Dedifferentiated amniotic fluid mesenchymal stem cell (primary cell): Measurements from ENCODE around the gene NT5DC4.

Source experiments
- DNase-seq: peaks from one replicate; pipeline ENCODE4 v3.0.0-alpha.2; 2016; ENCODE audit errors: extremely low spot score

The NT5DC4 gene

DNA sequence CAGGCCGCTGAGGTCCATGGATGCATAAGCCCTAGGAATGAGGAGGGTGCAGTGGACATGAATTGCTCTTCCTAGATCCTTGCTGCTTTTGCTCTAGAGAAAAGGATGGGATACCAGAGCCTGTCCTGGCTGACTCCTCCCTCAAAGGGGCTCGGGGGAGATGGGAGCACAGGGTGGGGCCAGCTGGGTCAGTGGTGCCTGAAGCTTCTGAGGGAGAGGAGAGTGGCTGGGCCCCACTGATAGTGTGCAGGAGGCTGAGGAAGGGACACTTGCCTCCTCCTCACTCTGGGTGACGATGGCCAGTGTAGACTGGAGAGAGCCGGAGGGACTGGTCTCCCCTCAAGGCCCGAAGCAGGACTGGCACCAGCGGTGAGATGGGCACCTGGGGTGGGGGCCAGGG is at the start of gene NT5DC4:
NT5DC4 (plus strand) TSS at position 236 of the 400 bp plus-strand sequence; CDS start at position 296, 60 bp downstream.
- no peak for DNase-seq

DNA sequence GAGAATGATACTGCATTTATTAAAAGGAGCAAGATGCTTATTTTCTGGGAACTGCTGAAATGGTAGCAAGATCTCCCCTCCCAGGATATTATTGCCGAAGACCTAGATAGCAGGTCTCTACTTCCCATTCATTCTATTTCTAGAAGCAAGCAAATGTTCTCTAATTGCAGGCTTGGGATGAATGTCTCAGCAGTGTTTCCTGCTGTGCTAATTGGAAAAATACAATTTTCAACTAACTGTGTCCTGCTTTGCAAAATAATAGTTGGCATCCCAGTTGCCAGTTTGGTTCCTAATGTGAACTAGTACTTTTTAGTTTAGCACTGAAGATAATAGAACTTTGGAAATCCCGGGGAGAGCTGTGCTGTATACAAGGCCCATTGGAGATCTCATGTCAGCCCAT is 49.0 kb upstream of the NT5DC4 start:
- no peak for DNase-seq

DNA sequence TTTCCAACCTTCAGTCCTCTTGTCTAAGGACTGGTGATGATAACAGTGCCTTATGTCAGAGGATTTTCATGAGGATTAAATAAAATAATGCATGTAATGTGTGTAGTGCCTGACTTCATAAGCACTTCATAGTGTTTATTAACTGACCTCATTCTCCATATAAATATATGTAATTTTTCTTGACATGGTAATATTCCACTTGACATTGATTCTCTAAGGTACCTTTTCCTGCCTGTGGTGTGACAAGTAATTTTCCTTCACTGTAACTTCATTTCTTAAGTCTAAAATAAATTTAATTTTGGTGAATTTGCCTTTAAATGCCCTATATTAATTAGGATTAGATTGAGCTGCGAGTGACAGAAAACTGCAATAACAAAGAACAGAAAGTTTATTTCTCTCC is 47.8 kb upstream of the NT5DC4 start:
- no peak for DNase-seq

DNA sequence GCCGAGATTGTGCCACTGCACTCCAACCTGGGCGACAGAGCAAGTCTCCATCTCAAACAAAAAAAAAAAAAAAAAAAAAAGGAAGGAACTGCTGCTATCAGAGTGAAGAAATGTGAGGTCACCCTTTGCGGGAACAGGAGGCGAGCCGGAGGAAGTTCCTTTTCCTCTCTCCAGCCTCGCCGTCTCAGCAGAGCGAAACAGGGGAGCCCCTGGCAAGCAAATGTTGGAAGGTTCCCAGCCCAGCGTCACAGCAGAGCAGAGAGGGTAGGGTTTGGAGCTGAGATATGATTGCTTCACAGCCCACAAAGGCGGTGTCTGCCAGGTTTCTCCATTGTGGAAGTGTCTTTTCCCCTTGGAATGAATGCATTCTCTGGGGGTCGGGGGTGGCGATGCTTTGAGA is 46.6 kb upstream of the NT5DC4 start:
- no peak for DNase-seq

DNA sequence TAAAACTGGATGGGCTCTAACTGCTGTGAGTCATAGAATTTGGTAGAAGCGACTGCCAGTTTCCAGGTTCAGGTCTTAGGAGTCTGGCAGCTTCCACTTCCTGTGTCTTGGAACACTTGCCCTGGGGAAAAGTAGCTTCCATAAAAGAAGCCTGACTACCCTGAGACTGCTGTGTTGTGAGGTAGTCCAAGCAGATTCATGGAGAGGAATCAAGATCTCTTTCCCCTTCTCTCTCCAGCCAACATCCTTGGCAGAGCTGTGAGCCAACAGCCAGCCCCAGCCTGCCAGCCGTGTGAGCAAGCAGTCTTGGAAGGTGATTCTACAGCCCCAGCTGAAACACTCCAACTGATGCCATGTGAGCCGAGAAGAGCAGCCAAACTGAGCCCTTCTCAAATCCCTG is 41.3 kb upstream of the NT5DC4 start:
- no peak for DNase-seq

DNA sequence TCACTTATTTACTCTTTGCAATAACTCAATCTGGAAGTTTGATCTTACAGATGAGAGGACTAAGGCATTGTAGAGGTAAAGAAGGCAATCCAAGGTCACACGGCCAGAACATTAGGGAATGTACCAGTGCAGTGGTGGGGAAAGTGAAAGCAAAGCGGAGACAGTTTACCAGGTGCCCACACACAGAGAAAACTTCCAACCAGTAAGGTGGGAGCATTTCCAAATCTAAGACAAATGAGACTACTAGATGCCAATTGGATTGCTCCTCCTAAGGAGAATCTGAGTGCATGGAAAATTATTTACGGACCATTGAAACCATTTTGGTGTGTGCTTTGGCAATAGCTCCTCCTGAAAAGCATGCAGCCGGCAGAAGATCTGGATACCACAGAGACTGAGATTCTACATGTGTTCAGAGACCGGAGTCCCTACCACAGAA is 40.1 kb upstream of the NT5DC4 start:
- DNase-seq, result no peak

DNA sequence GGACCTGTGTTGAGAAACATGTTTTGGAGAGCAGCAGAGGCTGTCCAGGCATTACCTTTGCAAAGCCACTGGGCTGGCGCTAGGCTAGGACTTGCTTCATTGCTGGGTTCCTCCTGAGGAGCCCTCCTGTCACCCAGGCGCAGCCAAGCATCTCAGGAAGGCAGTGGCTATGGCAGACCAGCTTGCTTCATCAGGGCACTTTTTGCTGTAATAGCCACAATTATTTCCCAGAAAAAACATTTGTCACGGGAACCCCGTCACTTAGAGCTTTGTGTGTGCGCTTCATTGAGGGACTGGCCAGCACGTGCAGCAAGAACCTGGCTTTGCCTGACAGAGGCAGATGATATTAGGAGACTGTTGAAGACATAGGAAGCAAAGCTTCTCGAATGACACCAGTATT is 38.7 kb upstream of the NT5DC4 start:
- no peak for DNase-seq

DNA sequence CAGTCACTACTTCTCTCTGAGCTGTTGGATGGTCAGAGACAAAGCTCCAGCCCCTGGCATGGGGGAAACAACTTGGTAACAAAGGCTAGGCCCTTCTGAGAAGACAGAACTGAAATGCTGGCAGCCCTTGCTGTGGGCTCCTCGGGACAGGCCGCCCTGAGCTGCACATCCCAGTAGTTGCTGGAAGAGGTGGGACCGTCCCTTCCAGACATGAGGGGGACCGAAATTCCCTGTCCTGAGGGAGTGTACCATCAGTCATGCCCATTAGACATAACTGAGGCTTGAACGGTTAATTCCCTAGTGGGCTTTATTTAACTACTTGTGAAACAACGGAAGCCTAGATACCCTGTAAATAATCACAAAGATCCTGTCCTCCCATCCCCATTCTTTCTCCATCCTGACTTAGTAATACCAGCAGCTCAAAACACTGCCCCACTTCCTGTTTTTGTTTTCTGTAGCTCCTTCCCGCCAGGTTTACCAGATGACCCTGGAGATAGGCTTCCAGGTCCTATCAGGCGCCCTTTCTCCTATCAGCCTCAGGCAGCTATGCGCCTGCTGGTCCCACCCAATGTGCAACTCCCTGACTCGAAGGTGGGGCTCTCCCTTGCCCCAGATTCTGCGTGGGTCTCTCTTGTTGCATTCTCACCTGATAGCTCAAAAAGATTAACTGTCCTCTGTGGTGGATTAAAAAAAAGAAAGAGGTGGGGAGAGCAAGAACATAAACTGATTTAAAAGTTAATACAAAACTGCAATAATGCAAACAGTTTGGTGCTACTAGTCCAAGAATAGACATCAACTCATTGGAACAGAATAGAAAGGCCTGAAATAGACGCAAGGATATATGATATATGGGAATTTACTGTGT is 37.0 kb upstream of the NT5DC4 start:
- DNase-seq, result no peak

DNA sequence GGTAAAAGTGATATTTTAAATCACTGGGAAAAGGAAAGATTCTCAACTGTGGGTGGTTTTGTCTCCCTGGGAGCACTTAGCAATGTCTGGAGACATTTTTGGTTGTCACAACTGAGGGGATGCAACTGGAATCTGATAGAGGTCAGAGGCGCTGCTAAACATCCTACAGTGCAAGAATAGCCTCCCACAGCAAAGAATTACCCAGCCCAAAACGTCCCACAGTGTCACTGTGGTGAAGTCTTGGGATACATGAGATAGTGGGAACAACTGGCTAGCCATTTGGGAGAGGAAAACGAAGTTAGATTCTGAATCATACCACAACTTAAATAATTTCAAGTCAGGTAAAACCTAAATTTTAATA is 36.4 kb upstream of the NT5DC4 start:
- DNase-seq, result no peak

DNA sequence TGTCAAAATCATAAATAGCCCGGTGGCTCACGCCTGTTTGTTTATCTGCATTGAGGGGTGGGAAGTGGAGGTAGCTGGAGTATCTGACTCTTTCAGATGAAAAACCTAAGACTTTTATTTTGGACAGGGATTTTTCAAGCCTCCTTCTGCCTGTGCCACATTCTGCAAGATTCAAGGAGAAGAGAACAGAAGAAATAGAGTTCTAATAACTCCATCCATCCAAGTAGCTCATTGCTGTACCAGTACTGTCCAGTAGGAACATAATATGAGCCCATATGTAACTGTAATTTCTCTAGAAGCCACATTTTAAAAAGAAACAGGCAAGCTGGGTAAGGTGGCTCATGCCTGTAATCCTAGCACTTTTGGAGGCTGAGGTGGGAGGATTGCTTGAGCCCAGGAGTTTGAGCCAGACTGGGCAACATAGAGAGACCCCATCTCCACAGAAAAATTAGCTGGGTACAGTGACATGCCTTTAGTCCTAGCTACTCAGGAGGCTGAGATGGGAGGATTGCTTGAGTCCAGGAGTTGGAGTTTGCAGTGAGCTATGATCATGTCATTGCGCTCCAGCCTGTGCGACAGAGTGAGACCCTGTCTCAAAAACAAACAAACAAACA is 35.4 kb upstream of the NT5DC4 start:
- no peak for DNase-seq

DNA sequence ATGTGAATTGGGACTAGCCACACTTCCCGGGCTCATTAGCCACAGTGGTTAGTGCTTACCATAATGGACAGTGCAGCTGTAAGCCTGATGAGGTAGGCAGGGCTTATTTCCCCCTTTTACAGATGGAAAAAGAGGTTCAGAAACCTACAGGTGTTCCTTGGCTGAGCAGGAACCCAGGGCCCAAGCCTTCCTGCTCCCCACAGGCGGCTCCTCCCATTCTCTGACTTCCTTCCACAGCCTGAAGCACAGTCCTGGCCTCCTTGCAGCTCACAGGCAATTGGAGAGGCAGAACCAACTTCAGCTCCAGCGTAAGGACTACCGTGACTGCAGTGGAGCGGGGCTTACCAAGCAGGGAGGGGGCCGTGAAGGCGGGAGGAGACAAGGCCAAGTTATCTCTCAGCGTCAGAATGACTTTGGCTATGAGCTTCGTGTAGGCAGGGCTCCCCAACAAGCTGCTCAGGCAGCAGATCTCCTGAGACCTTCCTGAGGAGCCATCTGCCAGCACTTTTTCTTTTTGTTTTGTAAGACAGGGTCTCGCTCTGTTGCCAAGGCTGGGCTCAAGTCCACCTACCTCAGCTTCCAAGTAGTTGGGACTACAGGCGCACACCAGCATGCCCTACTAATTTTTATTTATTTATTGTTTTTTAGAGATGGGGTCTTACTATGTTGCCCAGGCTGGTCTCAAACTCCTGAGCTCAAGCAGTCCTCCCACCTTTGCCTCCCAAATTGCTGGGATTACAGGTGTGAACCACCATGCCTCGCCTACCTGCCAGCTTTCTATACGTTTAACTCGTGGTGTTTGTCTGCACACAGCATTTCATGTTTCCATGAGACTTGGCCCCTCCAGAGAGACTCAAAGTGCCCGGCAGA is 34.2 kb upstream of the NT5DC4 start:
- DNase-seq, result no peak

DNA sequence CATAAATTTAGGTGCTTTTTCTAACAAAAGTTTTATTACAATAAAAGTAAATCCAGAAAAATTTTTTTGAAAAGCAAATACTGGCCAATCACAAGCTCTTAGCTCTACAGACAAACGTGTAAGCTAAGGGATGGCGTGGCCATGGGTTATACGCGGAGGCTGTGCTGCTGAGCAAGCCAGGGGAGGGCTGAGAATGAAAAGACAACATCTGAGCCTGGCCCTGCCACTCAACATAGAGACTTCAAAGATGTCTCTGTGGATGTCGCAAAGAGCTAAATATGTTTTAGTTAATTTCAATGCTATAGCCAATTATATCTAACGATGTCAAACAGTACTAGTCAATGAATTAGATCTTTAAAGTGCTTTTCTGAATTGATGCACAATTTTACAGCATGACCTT is 33.3 kb upstream of the NT5DC4 start:
- DNase-seq, result no peak

DNA sequence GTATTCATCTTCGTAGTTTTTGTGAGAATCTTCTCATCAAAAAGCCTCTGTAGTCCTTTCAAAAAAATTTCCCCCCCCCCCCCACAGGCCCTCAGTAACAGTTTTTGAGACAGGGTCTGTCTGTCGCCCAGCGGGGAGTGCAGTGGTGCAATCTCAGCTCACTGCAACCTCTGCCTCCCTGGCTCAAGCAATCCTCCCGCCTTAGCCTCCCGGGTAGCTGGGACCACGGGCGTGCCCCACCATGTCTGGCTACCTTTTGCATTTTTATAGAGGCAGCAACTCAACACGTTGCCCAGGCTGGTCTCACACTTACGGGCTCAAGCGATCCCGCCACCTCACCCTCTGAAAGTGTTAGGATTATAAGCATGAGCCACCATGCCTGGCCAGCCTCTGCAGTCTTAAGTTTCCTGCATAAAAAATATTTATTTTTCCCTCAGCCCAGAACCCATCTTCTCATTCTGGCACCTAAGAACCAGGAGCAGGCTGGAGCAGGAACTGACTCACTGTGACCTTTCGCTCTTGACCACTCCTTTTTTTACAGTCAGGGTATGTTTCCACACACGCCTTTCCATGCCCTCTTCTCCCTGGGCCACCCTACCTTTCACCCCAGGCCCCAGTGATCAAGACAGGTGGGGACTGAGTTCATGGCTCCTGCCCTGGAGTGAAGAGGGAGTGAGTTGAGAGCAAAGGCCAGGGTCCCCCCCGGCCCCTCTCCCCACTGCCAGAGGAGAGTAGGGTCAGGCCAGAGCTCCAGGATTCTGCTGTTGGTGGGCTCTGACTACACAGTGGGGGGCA is 32.5 kb upstream of the NT5DC4 start:
- DNase-seq, result no peak

DNA sequence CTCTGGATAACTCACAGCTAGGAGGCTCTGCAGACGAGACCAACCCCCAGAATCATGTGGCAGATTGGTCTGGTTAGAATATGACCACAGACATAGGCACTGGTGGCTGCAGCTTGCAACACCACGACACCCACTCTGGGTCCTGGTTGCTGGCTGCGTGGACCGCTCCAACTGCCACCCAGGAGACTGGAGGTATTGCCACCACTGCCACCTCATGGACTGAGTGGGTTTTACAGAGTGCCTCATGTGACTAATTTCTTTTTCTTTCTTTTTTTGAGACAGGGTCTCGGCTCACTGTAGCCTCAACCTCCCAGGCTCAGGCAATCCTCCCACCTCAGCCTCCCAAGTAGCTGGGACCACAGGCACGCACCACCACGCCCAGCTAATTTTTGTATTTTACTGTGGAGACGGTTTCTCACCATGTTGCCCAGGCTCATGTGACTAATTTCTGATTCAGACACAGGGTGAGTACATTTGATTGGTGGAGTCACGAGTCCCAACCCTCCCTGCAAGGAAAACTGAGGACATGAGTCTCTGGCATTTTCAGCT is 29.9 kb upstream of the NT5DC4 start:
- DNase-seq, result peak; percentile 39

DNA sequence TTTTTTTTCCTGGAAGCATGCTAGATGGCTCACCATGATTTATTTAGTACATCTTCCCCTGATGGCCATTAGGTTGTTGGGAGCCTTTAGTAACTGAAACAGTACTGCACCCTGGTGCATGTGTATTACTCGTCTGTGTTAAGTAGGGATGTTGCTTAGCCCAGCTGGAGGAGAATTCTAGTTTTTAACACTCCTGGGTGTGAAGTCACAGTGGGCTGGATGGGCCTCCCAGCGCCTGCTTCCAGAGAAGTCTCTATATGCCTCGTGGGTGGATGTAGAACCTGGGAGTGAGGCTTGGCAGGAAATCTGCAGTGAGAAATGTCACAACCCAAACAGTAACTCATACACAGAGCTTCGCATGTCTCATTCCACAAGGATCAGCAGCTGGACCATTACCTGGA is 28.9 kb upstream of the NT5DC4 start:
- no peak for DNase-seq

DNA sequence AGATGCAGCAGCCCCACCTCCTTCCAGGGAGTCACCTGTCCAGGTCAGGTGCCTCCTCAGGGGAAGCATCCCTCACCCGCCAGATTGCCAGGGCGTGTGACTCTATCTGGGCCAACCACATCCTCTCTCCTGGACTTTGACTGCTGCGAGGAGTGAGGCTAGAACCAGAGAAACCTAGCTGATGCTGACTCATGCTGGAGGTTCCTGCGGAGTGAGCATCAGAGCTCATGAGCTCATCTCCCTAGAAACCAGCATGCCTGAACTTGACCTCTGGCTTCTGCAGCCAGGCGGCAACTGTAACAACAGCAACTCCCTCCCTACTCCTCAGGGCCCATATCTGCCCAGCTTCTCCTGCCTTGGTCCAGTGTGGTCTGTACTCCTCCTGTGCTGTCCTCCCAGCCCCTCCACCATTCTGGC is 28.3 kb upstream of the NT5DC4 start:
- peak; percentile 76 for DNase-seq

DNA sequence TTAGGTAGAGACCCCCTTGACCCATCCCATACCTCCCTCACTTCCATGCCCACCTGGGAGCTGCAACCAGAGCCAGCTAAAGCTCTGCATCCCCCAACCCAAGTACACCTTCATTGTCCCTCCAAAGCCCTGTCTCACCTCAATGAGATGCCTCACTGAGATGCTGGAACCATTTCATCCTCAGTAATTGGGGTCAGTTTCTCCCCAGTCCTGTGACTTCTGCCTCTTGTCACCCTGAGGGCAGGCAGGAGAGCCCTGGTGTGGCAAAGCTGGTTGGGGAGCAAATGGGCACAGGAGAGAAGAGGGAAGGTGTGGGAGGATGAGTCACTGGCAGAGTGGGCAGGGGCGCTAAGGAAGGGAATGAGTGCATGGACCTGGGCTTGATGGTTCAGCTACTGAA is 27.9 kb upstream of the NT5DC4 start:
- no peak for DNase-seq

DNA sequence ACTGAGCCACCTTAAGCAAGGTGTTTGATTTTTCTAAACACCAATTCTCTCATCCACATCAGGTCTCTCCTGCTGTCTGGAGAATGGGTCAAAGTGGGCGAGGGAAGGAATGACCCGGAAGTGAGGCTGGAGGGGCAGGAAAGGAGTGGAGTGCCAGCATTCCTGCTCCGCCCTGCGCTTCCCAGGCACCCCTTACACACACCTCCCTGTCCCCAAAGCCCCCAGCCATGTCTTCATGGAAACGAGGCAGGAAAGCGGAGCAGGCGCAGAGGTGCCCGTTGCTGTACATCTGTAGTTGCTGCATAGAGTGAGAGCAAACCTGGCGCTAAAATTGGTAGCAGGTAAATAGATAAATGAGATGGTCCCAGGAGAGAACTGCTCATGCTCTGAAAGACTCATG is 27.2 kb upstream of the NT5DC4 start:
- no peak for DNase-seq

DNA sequence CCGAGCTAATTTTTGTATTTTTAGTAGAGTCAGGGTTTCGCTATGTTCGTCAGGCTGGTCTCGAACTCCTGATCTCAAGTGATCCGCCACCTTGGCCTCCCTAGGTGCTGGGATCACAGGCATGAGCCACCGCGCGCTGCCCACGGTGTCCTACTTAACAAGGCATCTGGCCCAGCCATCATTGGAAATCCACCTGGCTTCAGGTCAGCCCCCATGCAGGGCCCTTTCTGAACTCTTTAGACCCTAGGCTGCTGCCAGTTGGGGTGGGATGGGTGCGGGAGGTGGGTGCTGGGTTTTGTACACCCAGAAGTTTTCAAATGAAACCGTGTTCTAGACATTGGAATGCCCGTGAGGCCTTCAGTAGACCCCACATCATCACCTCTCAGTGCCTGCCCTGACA is 26.6 kb upstream of the NT5DC4 start:
- no peak for DNase-seq

DNA sequence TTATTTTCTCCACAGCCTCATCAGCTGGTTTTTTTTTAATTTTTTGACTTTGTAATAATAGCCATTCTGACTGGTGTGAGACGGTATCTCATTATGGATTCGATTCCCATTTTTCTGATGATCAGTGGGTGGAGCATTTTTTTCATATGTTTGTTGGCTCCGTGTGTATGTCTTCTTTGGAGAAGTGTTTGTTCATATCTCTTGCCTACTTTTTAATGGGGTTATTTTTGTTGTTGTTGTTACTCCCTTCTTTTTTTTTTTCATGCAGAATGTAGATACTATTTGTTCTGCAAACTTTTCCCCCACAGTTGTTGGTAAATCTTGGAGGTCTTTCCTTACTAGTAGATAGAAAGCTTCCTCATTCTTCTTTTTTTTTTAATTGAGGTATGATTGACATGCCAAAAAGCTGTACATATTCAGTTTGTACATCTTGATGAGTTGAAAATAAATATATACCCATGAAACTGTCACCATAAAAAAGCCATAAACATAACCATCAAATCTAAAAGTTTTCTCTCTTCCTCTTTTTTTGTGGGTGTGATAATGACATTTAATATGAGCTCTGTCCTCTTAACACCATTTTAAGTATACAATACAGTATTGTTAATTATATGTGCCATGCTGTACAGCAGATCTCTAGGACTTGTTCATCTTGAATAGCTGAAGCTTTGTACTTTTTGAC is 21.8 kb upstream of the NT5DC4 start:
- DNase-seq, result no peak
